IMR-90 (cell line): ENCODE data around the gene NELL2. TPM values are rescaled to one million over a fixed set of nuclear protein-coding genes. Genes with fewer than 3 reads are reported as not detected.
"Not testable (repeated sequence)": the region's sequence is repeated elsewhere in the genome, so short reads cannot be mapped to it uniquely, and the experiment has no call there.

Experiments used
- ATAC-seq: fragments of 200-7000 bp; cut with Tn5 transposase; 2 replicates; pipeline ENCODE4 v1.9.1; 2020; ENCODE audit warnings: low read depth, mild to moderate bottlenecking, moderate library complexity
- BruUV-seq: library from RNA; stranded (reverse); fragments of 400-500 nt; replicated peaks from 2 replicates; lab custom pipeline; 2021; lab: Mats Ljungman, UMichigan
- CTCF ChIA-PET: fragments of 300-600 bp; formaldehyde crosslinking; extraction: SDS; loops from one replicate; lab custom pipeline; 2021; ENCODE audit warnings: antibody characterized with exemption; lab: Yijun Ruan, JAX
- POLR2A ChIA-PET: fragments of 300-600 bp; sonication (Branson Sonifier 250); formaldehyde crosslinking; loops from one replicate; lab custom pipeline; 2022; ENCODE audit warnings: antibody characterized with exemption; ENCODE audit not compliant: unreplicated experiment; lab: Charles Lee
- DNase-seq: peaks from one replicate; pipeline ENCODE4 v3.0.0; 2013
- H2AFZ ChIP-seq: replicated peaks from 2 replicates; pipeline ENCODE3; 2013; ENCODE audit warnings: low read length, mild to moderate bottlenecking; ENCODE audit not compliant: poor library complexity
- H2AK5ac ChIP-seq: 2 replicates; pipeline ENCODE4 v1.6.1; 2013; ENCODE audit warnings: low read depth, low read length, inconsistent platforms
- H2AK9ac ChIP-seq: replicated peaks from 2 replicates; pipeline ENCODE3; 2013; ENCODE audit warnings: mild to moderate bottlenecking, low read depth, low read length, moderate library complexity; ENCODE audit not compliant: poor library complexity
- H2BK120ac ChIP-seq: 2 replicates; pipeline ENCODE4 v1.6.1; 2013; ENCODE audit warnings: low read depth, low read length, inconsistent platforms
- H2BK15ac ChIP-seq: 3 replicates; pipeline ENCODE4 v1.6.1; 2013; ENCODE audit warnings: low read depth, low read length, inconsistent platforms
- H2BK20ac ChIP-seq: 2 replicates; pipeline ENCODE4 v1.6.1; 2013; ENCODE audit warnings: low read depth, mild to moderate bottlenecking, inconsistent platforms, low read length, moderate library complexity
- H2BK5ac ChIP-seq: 2 replicates; pipeline ENCODE4 v1.6.1; 2013; ENCODE audit warnings: mild to moderate bottlenecking, low read depth, low read length, inconsistent platforms; ENCODE audit not compliant: poor library complexity, severe bottlenecking
- H3K14ac ChIP-seq: replicated peaks from 2 replicates; pipeline ENCODE4 v1.6.1; 2013; ENCODE audit warnings: low read depth, low read length, inconsistent platforms
- H3K18ac ChIP-seq: 2 replicates; pipeline ENCODE4 v1.6.1; 2013; ENCODE audit warnings: low read depth, low read length, control low read depth
- H3K23ac ChIP-seq: 2 replicates; pipeline ENCODE4 v1.6.1; 2013; ENCODE audit warnings: low read depth, low read length, inconsistent platforms
- H3K27ac ChIP-seq: 2 replicates; pipeline ENCODE4 v1.5.1; 2013; ENCODE audit warnings: mild to moderate bottlenecking, control low read depth, low read length; ENCODE audit not compliant: insufficient read depth
- H3K27me3 ChIP-seq: 2 replicates; pipeline ENCODE4 v1.6.1; 2013; ENCODE audit warnings: low read length; ENCODE audit not compliant: control insufficient read depth, insufficient read depth
- H3K36me3 ChIP-seq: 2 replicates; pipeline ENCODE4 v1.6.1; 2013; ENCODE audit warnings: low read length, mixed read lengths; ENCODE audit not compliant: control insufficient read depth, insufficient read depth
- H3K4ac ChIP-seq: 2 replicates; pipeline ENCODE4 v1.6.1; 2013; ENCODE audit warnings: low read depth, low read length, inconsistent platforms
- H3K4me1 ChIP-seq: 2 replicates; pipeline ENCODE4 v1.6.1; 2013; ENCODE audit warnings: low read length, mixed read lengths; ENCODE audit not compliant: control insufficient read depth, insufficient read depth
- H3K4me2 ChIP-seq: 2 replicates; pipeline ENCODE4 v1.6.1; 2013; ENCODE audit warnings: low read depth, mild to moderate bottlenecking, control low read depth, low read length, moderate library complexity
- H3K4me3 ChIP-seq: 2 replicates; pipeline ENCODE4 v1.5.1; 2013; ENCODE audit warnings: low read depth, mild to moderate bottlenecking, control low read depth, low read length, moderate library complexity; ENCODE audit not compliant: insufficient read depth
- H3K56ac ChIP-seq: 2 replicates; pipeline ENCODE4 v1.6.1; 2013; ENCODE audit warnings: low read length, inconsistent platforms; ENCODE audit not compliant: insufficient read depth; ENCODE audit errors: extremely low read depth
- H3K79me1 ChIP-seq, 2 experiments: 2 replicates each; pipeline ENCODE4 v1.6.1; 2013; ENCODE audit warnings: low read length in 2 of 2, inconsistent platforms in 1 of 2, low read depth in 1 of 2
- H3K9ac ChIP-seq: 2 replicates; pipeline ENCODE4 v1.6.1; 2013; ENCODE audit warnings: low read depth, low read length, control low read depth
- H3K9me1 ChIP-seq: 2 replicates; pipeline ENCODE4 v1.6.1; 2013; ENCODE audit warnings: low read length, inconsistent platforms; ENCODE audit not compliant: insufficient read depth
- H3K9me3 ChIP-seq: 2 replicates; pipeline ENCODE4 v1.6.1; 2013; ENCODE audit warnings: low read length; ENCODE audit not compliant: control insufficient read depth, insufficient read depth
- H4K20me1 ChIP-seq: 2 replicates; pipeline ENCODE4 v1.6.1; 2013; ENCODE audit warnings: low read length, inconsistent platforms; ENCODE audit not compliant: insufficient read depth
- H4K5ac ChIP-seq: 2 replicates; pipeline ENCODE4 v1.6.1; 2013; ENCODE audit warnings: mild to moderate bottlenecking, low read depth, low read length, control low read depth
- H4K8ac ChIP-seq, 2 experiments: 2 replicates each; pipeline ENCODE4 v1.6.1; 2013; ENCODE audit warnings: low read depth in 2 of 2, low read length in 2 of 2, control low read depth in 1 of 2, inconsistent platforms in 1 of 2
- H4K91ac ChIP-seq: 2 replicates; pipeline ENCODE4 v1.6.1; 2013; ENCODE audit warnings: low read depth, low read length, inconsistent platforms; ENCODE audit not compliant: insufficient read depth
- WGBS, 2 experiments: methylation state at CpG; one replicate each; pipeline versions ENCODE4 v1.1.5 to v1.1.7; 2013; ENCODE audit warnings: missing lambda C conversion rate in 2 of 2; ENCODE audit not compliant: insufficient read length in 1 of 2; ENCODE audit errors: extremely low coverage in 2 of 2; 5-methylcytosine and 5-hydroxymethylcytosine counted together
- dilution Hi-C: fragments of 300-500 bp; cut with HindIII; formaldehyde crosslinking; loops from one replicate; pipeline ENCODE4 v1.14.3; 2018; ENCODE audit warnings: low sequenced_read_pairs; ENCODE audit not compliant: unreplicated experiment
- in situ Hi-C: fragments of 300-500 bp; cut with MboI; formaldehyde crosslinking; loops from 3 replicates; pipeline ENCODE4 v1.14.3; 2019; ENCODE audit warnings: low sequenced_read_pairs, inconsistent platforms, mixed read lengths
- intact Hi-C: fragments of 100-400 bp; cut with micrococcal nuclease; formaldehyde crosslinking; loops from 2 replicates; pipeline ENCODE4 v1.10.0; 2022
- polyA plus RNA-seq, 3 experiments: library from polyadenylated mRNA; depleted of rRNA; stranded (reverse); fragments of >200 nt; gene quantifications; 2 replicates each; pipeline ENCODE4 v1.2.3, GENCODE V29; 2012; ENCODE audit warnings: low replicate concordance in 1 of 3
- total RNA-seq: library from RNA; depleted of rRNA; stranded (reverse); fragments of >200 nt; gene quantifications from 2 replicates; pipeline ENCODE4 v1.2.3, GENCODE V29; 2012

The NELL2 gene
- total and polyA plus RNA-seq, 2 of the 4 experiments (the other 2 are of a cell fraction), result 0.18 to 0.26 TPM

- H3K9me3 ChIP-seq, CTCF ChIA-PET, H3K4me3 ChIP-seq, H3K27ac ChIP-seq, ATAC-seq, intact Hi-C loops, H4K5ac ChIP-seq, H2AFZ ChIP-seq, H4K8ac ChIP-seq, H2AK9ac ChIP-seq, H2BK15ac ChIP-seq, H4K20me1 ChIP-seq, H4K91ac ChIP-seq, in situ Hi-C loops, H3K27me3 ChIP-seq, H3K4me2 ChIP-seq, H3K23ac ChIP-seq, H2BK5ac ChIP-seq, BruUV-seq, DNase-seq, POLR2A ChIA-PET, H3K4me1 ChIP-seq, H3K14ac ChIP-seq, H2AK5ac ChIP-seq, H3K4ac ChIP-seq, H3K56ac ChIP-seq, H3K9ac ChIP-seq, H3K36me3 ChIP-seq, H2BK120ac ChIP-seq, H3K79me1 ChIP-seq, H3K18ac ChIP-seq, H3K9me1 ChIP-seq, dilution Hi-C loops, H2BK20ac ChIP-seq: not testable (repeated sequence)
- WGBS, 2 experiments, result 100% methylated on average over 2 of the region's 7 CpGs; no CpG with 5 or more reads in 1 of the 2 experiments
Observed at GRCh38 chr12:44834996-44835395, 41.1 kb downstream of the NELL2 start.
